Measurements from ENCODE around the gene WWOX. TPM values are rescaled to one million over a fixed set of nuclear protein-coding genes. Genes with fewer than 3 reads are reported as not detected.

WWOX gene
- total and polyA plus RNA-seq, 2 donors (not counting 1 experiment from before 2014, with no cell fraction given) = 10.5 to 42.3 TPM

GRCh38 chr16:79215289-79215688 is 1115.8 kb downstream of the WWOX start:
- DNase-seq (no peak), ATAC-seq (ENCODE audit: low read depth) (no peak)
- no peaks in the 10 kb centered on the region for H3K36me3 ChIP-seq (replicated peaks in 1 of 2; ENCODE audit: control extremely low read depth in 1 of 2, control insufficient read depth in 1 of 2, extremely low read depth in 1 of 2, insufficient read depth in 2 of 2, low read length in 1 of 2)
- 18% methylated on average over 3 of the region's 4 CpGs for WGBS (ENCODE audit: insufficient coverage)
- Mint-ChIP-seq H3K4me3 (no peak overlapping the region), H3K9me3 (ENCODE audit: insufficient read depth) (peaks cover 3% of the 10 kb centered on the region), H3K27ac (no peak overlapping the region), H3K27me3 (no peaks in the 10 kb centered on the region), H3K4me1 (no peaks in the 10 kb centered on the region)
- ChIA-PET CTCF (no interaction called here), POLR2A (no interaction called here)
- no peaks in the 10 kb centered on the region for H3K4me1 ChIP-seq (ENCODE audit: control insufficient read depth in 2 of 2, insufficient read depth in 2 of 2, low read length in 2 of 2)
- H3K9ac ChIP-seq (ENCODE audit: low read length) = no peak overlapping the region
- peaks cover 0 to 7% (median 0%) of the 10 kb centered on the region in 3 donors for H3K9me3 ChIP-seq (ENCODE audit: control extremely low read depth in 1 of 3, control insufficient read depth in 2 of 3, insufficient read depth in 1 of 3, low read length in 2 of 3)
- H4K20me1 ChIP-seq (ENCODE audit: control insufficient read depth, insufficient read depth, low read length, poor library complexity, severe bottlenecking) = no peaks in the 10 kb centered on the region
- TF ChIP-seq CTCF (IDR thresholded peaks at IDR 0.05) = no peak
- no peak for TF ChIP-seq EZH2 (IDR thresholded peaks at IDR 0.05; ENCODE audit: borderline replicate concordance, insufficient read depth, low read depth, low read length, poor library complexity, severe bottlenecking)
- H3K4me2 ChIP-seq (replicated peaks; ENCODE audit: low read depth, low read length, poor library complexity, severe bottlenecking) = no peak overlapping the region
- no peak overlapping the region for H3K27ac ChIP-seq (ENCODE audit: low read length in 2 of 2)
- peaks cover 0 to 2% (median 0%) of the 10 kb centered on the region in 4 experiments for H3K27me3 ChIP-seq (replicated peaks in 1 of 4; ENCODE audit: control extremely low read depth in 1 of 4, control insufficient read depth in 3 of 4, insufficient read depth in 4 of 4, low read length in 3 of 4)
- H3K79me2 ChIP-seq (ENCODE audit: control insufficient read depth, insufficient read depth, low read length) = no peaks in the 10 kb centered on the region
- intact Hi-C loops (cut with micrococcal nuclease) = no loop called here
- no peak overlapping the region for H3K4me3 ChIP-seq (ENCODE audit: control extremely low read depth in 1 of 5, extremely low read depth in 1 of 5, insufficient read depth in 1 of 5, low read depth in 2 of 5, low read length in 4 of 5)
- H2AFZ ChIP-seq (ENCODE audit: insufficient read depth, low read depth, low read length, poor library complexity, severe bottlenecking) = no peak overlapping the region

- Histone ChIP-seq H2AFZ (ENCODE audit: insufficient read depth, low read depth, low read length, poor library complexity, severe bottlenecking) (no peak overlapping the region), H3K4me1 (ENCODE audit: control insufficient read depth in 2 of 2, insufficient read depth in 2 of 2, low read length in 2 of 2) (no peaks in the 10 kb centered on the region), H3K27me3 (replicated peaks in 1 of 4; ENCODE audit: control extremely low read depth in 1 of 4, control insufficient read depth in 3 of 4, insufficient read depth in 4 of 4, low read length in 3 of 4) (peaks cover 0 to 4% (median 0%) of the 10 kb centered on the region in 4 experiments), H3K36me3 (replicated peaks in 1 of 2; ENCODE audit: control extremely low read depth in 1 of 2, control insufficient read depth in 1 of 2, extremely low read depth in 1 of 2, insufficient read depth in 2 of 2, low read length in 1 of 2) (no peaks in the 10 kb centered on the region), H3K9me3 (ENCODE audit: control extremely low read depth in 1 of 3, control insufficient read depth in 2 of 3, insufficient read depth in 1 of 3, low read length in 2 of 3) (peaks cover 0 to 7% (median 0%) of the 10 kb centered on the region in 3 donors), H3K79me2 (ENCODE audit: control insufficient read depth, insufficient read depth, low read length) (no peaks in the 10 kb centered on the region), H3K4me2 (replicated peaks; ENCODE audit: low read depth, low read length, poor library complexity, severe bottlenecking) (no peak overlapping the region), H3K27ac (ENCODE audit: low read length in 2 of 2) (no peak overlapping the region), H3K4me3 (ENCODE audit: control extremely low read depth in 1 of 5, extremely low read depth in 1 of 5, insufficient read depth in 1 of 5, low read depth in 2 of 5, low read length in 4 of 5) (no peak overlapping the region), H4K20me1 (ENCODE audit: control insufficient read depth, insufficient read depth, low read length, poor library complexity, severe bottlenecking) (no peaks in the 10 kb centered on the region), H3K9ac (ENCODE audit: low read length) (no peak overlapping the region)
- Mint-ChIP-seq H3K9me3 (ENCODE audit: insufficient read depth) (peaks cover 3% of the 10 kb centered on the region), H3K4me1 (no peaks in the 10 kb centered on the region), H3K4me3 (no peak overlapping the region), H3K27ac (no peak overlapping the region), H3K27me3 (peaks cover 3% of the 10 kb centered on the region)
- ChIA-PET POLR2A (no interaction called here), CTCF (no interaction called here)
- TF ChIP-seq EZH2 (IDR thresholded peaks at IDR 0.05; ENCODE audit: borderline replicate concordance, insufficient read depth, low read depth, low read length, poor library complexity, severe bottlenecking) (no peak), CTCF (IDR thresholded peaks at IDR 0.05) (no peak)
- ATAC-seq (ENCODE audit: low read depth) (no peak), DNase-seq (no peak)
- 100% methylated on average over 1 of the region's 6 CpGs for WGBS (ENCODE audit: insufficient coverage)
- intact Hi-C loops (cut with micrococcal nuclease) = no loop called here
Measured at GRCh38 chr16:79217375-79218011, 1118.0 kb downstream of the WWOX start.
